Hepatocyte (in vitro differentiated cells): Measurements from ENCODE around the gene KRTAP1-1. TPM values are rescaled to one million over a fixed set of nuclear protein-coding genes. Genes with fewer than 3 reads are reported as not detected.

ENCODE experiments used
- DNase-seq: peaks from one replicate; pipeline ENCODE4 v3.0.0-alpha.2; 2016; ENCODE audit warnings: low spot score
- H2AFZ ChIP-seq: fragments of 200-600 bp; sonication (generic); 2 replicates; pipeline ENCODE4 v1.6.0; 2016; ENCODE audit warnings: antibody characterized with exemption, mild to moderate bottlenecking
- H3K27ac ChIP-seq: fragments of 200-600 bp; sonication (generic); 2 replicates; pipeline ENCODE4 v1.5.1; 2016; ENCODE audit warnings: mild to moderate bottlenecking
- H3K27me3 ChIP-seq: fragments of 200-600 bp; sonication (generic); 2 replicates; pipeline ENCODE4 v1.6.1; 2016
- H3K36me3 ChIP-seq: fragments of 200-600 bp; sonication (generic); replicated peaks from 2 replicates; pipeline ENCODE4 v1.5.1; 2016; ENCODE audit warnings: low read depth; ENCODE audit not compliant: insufficient read depth
- H3K4me1 ChIP-seq: fragments of 200-600 bp; sonication (generic); 2 replicates; pipeline ENCODE4 v1.5.1; 2016; ENCODE audit warnings: mild to moderate bottlenecking, moderate library complexity; ENCODE audit not compliant: insufficient read depth
- H3K4me2 ChIP-seq: fragments of 200-600 bp; sonication (generic); 2 replicates; pipeline ENCODE4 v1.6.0; 2016
- H3K4me3 ChIP-seq: fragments of 200-600 bp; sonication (generic); 2 replicates; pipeline ENCODE4 v1.5.1; 2016; ENCODE audit warnings: mild to moderate bottlenecking
- H3K79me2 ChIP-seq: fragments of 200-600 bp; sonication (generic); 2 replicates; pipeline ENCODE4 v1.6.0; 2017; ENCODE audit warnings: mild to moderate bottlenecking
- H3K9me2 ChIP-seq: fragments of 200-600 bp; sonication (generic); replicated peaks from 2 replicates; pipeline ENCODE4 v1.6.0; 2017; ENCODE audit warnings: mild to moderate bottlenecking; ENCODE audit not compliant: insufficient read depth
- H3K9me3 ChIP-seq: fragments of 200-600 bp; sonication (generic); 2 replicates; pipeline ENCODE4 v1.5.1; 2016; ENCODE audit warnings: low read depth, mild to moderate bottlenecking
- H4K20me1 ChIP-seq: fragments of 200-600 bp; sonication (generic); 2 replicates; pipeline ENCODE4 v1.6.0; 2016; ENCODE audit warnings: mild to moderate bottlenecking; ENCODE audit not compliant: insufficient read depth, poor library complexity, severe bottlenecking
- CTCF ChIP-seq: fragments of 200-600 bp; sonication (generic); IDR thresholded peaks from 2 replicates; pipeline ENCODE4 v1.5.1; 2016; ENCODE audit warnings: antibody characterized with exemption, mild to moderate bottlenecking; ENCODE audit not compliant: poor library complexity
- EZH2 ChIP-seq: fragments of 200-600 bp; sonication (generic); IDR thresholded peaks from 2 replicates; pipeline ENCODE4 v1.6.1; 2016; ENCODE audit warnings: antibody characterized with exemption, mild to moderate bottlenecking, borderline replicate concordance
- EZH2phosphoT487 ChIP-seq: fragments of 200-600 bp; sonication (generic); IDR thresholded peaks from one replicate; pipeline ENCODE4 v1.6.1; 2018; ENCODE audit warnings: antibody characterized with exemption, mild to moderate bottlenecking, low read depth, moderate library complexity; ENCODE audit not compliant: unreplicated experiment, severe bottlenecking
- WGBS: methylation state at CpG from one replicate; pipeline ENCODE4 v1.1.6; 2016; ENCODE audit warnings: low lambda C conversion rate; ENCODE audit errors: missing lambda C conversion rate; 5-methylcytosine and 5-hydroxymethylcytosine counted together
- polyA plus RNA-seq: library from polyadenylated mRNA; unstranded; fragments of >200 nt; fragmentation: Nextera tagmentation; extraction: Ambion mirVana; gene quantifications from 2 replicates; pipeline ENCODE4 v1.2.1, GENCODE V29; 2016
- total RNA-seq: library from RNA; depleted of rRNA; stranded (reverse); fragments of >200 nt; gene quantifications from 2 replicates; pipeline ENCODE4 v1.2.3, GENCODE V29; 2014

Gene KRTAP1-1
- total and polyA plus RNA-seq, 2 experiments from 2014 or later = not detected

GRCh38 chr17:40997361-40997760 is 43.9 kb downstream of the KRTAP1-1 start:
- Histone ChIP-seq H3K27ac (no peak overlapping the region), H3K4me2 (no peak overlapping the region), H3K79me2 (no peaks in the 10 kb centered on the region), H3K9me3 (no peaks in the 10 kb centered on the region), H3K4me1 (no peaks in the 10 kb centered on the region), H3K9me2 (no peaks in the 10 kb centered on the region), H4K20me1 (no peaks in the 10 kb centered on the region), H3K36me3 (no peaks in the 10 kb centered on the region), H3K4me3 (no peak overlapping the region), H2AFZ (no peak overlapping the region), H3K27me3 (peaks cover 4% of the 10 kb centered on the region)
- no peak for DNase-seq
- TF ChIP-seq CTCF (no peak), EZH2phosphoT487 (no peak), EZH2 (no peak)
- 84% methylated on average over 2 of the region's 2 CpGs for WGBS

- Histone ChIP-seq H3K27me3 (peaks cover 4% of the 10 kb centered on the region), H3K27ac (no peak overlapping the region), H3K9me3 (no peaks in the 10 kb centered on the region), H2AFZ (no peak overlapping the region), H3K36me3 (no peaks in the 10 kb centered on the region), H4K20me1 (no peaks in the 10 kb centered on the region), H3K4me1 (no peaks in the 10 kb centered on the region), H3K4me3 (no peak overlapping the region), H3K79me2 (no peaks in the 10 kb centered on the region), H3K9me2 (no peaks in the 10 kb centered on the region), H3K4me2 (no peak overlapping the region)
- WGBS = 81% methylated on average over 4 of the region's 4 CpGs
- no peak for DNase-seq
- TF ChIP-seq EZH2 = no peak
- no peak for TF ChIP-seq CTCF
- no peak for TF ChIP-seq EZH2phosphoT487
Observed at GRCh38 chr17:40996829-40997228, 44.4 kb downstream of the KRTAP1-1 start.

GRCh38 chr17:40995116-40995515 is 46.1 kb downstream of the KRTAP1-1 start:
- no peak for TF ChIP-seq EZH2phosphoT487
- TF ChIP-seq EZH2 = no peak
- no peak for TF ChIP-seq CTCF
- DNase-seq = no peak
- no peaks in the 10 kb centered on the region for H3K9me3 ChIP-seq
- H3K4me2 ChIP-seq = no peak overlapping the region
- no peak overlapping the region for H3K27ac ChIP-seq
- no peak overlapping the region for H2AFZ ChIP-seq
- H3K27me3 ChIP-seq = peaks cover 4% of the 10 kb centered on the region
- WGBS = 0% methylated on average over 1 of the region's 1 CpG
- no peaks in the 10 kb centered on the region for H3K9me2 ChIP-seq
- H3K4me3 ChIP-seq = no peak overlapping the region
- H3K36me3 ChIP-seq = no peaks in the 10 kb centered on the region
- no peaks in the 10 kb centered on the region for H4K20me1 ChIP-seq
- no peaks in the 10 kb centered on the region for H3K4me1 ChIP-seq
- no peaks in the 10 kb centered on the region for H3K79me2 ChIP-seq

GRCh38 chr17:40993839-40994238 is 47.4 kb downstream of the KRTAP1-1 start, which contains the start of gene KRTAP3-3:
KRTAP3-3 (minus strand) TSS chr17:40994164; CDS start chr17:40994097, 67 bp downstream.
- no peak within 1 kb of the TSS for H3K4me2 ChIP-seq
- H3K4me3 ChIP-seq = no peak within 1 kb of the TSS
- H3K9me2 ChIP-seq = no peaks in the 10 kb centered on the region
- no peak for TF ChIP-seq EZH2phosphoT487
- TF ChIP-seq CTCF = no peak
- TF ChIP-seq EZH2 = no peak
- H4K20me1 ChIP-seq = no peaks in the 10 kb centered on the region
- no peak within 1 kb of the TSS for H2AFZ ChIP-seq
- no peaks in the 10 kb centered on the region for H3K9me3 ChIP-seq
- no peak for DNase-seq
- H3K79me2 ChIP-seq = no peaks in the 10 kb centered on the region
- H3K27me3 ChIP-seq = peaks cover 4% of the 10 kb centered on the region
- no peak within 1 kb of the TSS for H3K27ac ChIP-seq
- no peaks in the 10 kb centered on the region for H3K36me3 ChIP-seq
- 44% methylated on average over 4 of the region's 4 CpGs for WGBS
- no peaks in the 10 kb centered on the region for H3K4me1 ChIP-seq
